Adrenal gland (tissue), 12 donors: ENCODE results near the gene DOCK9. TPM values are rescaled to one million over a fixed set of nuclear protein-coding genes. Genes with fewer than 3 reads are reported as not detected.

Experiments
- DNase-seq, 7 donors: peaks; one replicate each; pipeline ENCODE4 v3.0.0-alpha.2; 2019 to 2020
- H3K27ac ChIP-seq, 5 donors: fragments of 200-600 bp; sonication (generic) in 4 of 5; 1 replicate in 3 of 5; 2 replicates in 2 of 5; pipeline versions ENCODE4 v1.5.1 to v1.8.0; 2016 to 2020; ENCODE audit warnings: mild to moderate bottlenecking in 1 of 5
- H3K27me3 ChIP-seq: fragments of 200-600 bp; 2 replicates; pipeline ENCODE4 v1.8.0; 2021
- H3K36me3 ChIP-seq, 2 donors: fragments of 200-600 bp; replicated peaks in 1 of 2; 1 replicate in 1 of 2; 2 replicates in 1 of 2; pipeline versions ENCODE4 v1.5.1 to v1.8.0; 2018 to 2022
- H3K4me1 ChIP-seq, 2 donors: fragments of 200-600 bp; replicated peaks in 1 of 2; 1 replicate in 1 of 2; 2 replicates in 1 of 2; pipeline versions ENCODE4 v1.5.1 to v1.8.0; 2018 to 2021
- H3K4me3 ChIP-seq, 4 donors: fragments of 200-600 bp; sonication (generic) in 3 of 4; one replicate each; pipeline ENCODE4 v1.5.1; 2016 to 2018
- H3K9me3 ChIP-seq, 3 donors: fragments of 200-600 bp; sonication (generic) in 1 of 3; replicated peaks in 1 of 3; 1 replicate in 2 of 3; 2 replicates in 1 of 3; pipeline versions ENCODE4 v1.5.1 to v1.8.0; 2016 to 2021
- POLR2A ChIP-seq, 2 donors: fragments of 450-650 bp; IDR thresholded peaks; one replicate each; pipeline ENCODE4 v1.6.1; 2017; ENCODE audit warnings: antibody characterized with exemption in 2 of 2, mild to moderate bottlenecking in 2 of 2, moderate library complexity in 1 of 2
- WGBS, 4 donors: extraction: QIAGEN DNeasy Blood & Tissue Kit in 2 of 4; methylation state at CpG; one replicate each; pipeline versions ENCODE4 v1.1.5 to v1.1.7; 2013 to 2017; 5-methylcytosine and 5-hydroxymethylcytosine counted together
- intact Hi-C, 2 donors: fragments of 100-400 bp; cut with DNase I; formaldehyde crosslinking; loops; one replicate each; pipeline versions ENCODE4 v1.14.1 to v1.15.0; 2022 to 2023
- polyA plus RNA-seq, 3 donors: library from polyadenylated mRNA; stranded (reverse); fragments of 200-250 nt in 2 of 3; fragments of 350-450 nt in 1 of 3; fragmentation: Illumina TruSeq in 1 of 3; extraction: RNeasy Lipid Tissue Mini Kit (QIAGEN cat#74804) in 1 of 3; gene quantifications; one replicate each; pipeline ENCODE4 v1.2.3, GENCODE V29; 2013 to 2014
- total RNA-seq, 9 donors: library from RNA; depleted of rRNA in 4 of 9; stranded (reverse); fragments of >200 nt in 4 of 9; fragments of 120-200 nt in 1 of 9; fragmentation: NEBNext Ultra II Directional in 1 of 9; extraction: Animal tissue kit (Norgen Biotek cat#: 25700) in 1 of 9; gene quantifications; one replicate each; pipeline versions ENCODE4 v1.1.0 to v1.2.4, GENCODE V29; 2013 to 2023
- TF ChIP-seq, protein P1 (sequence below), 6 experiments: fragments of 450-650 bp in 4 of 6; fragments of 200-600 bp in 2 of 6; sonication (generic) in 1 of 6; IDR thresholded peaks; 1 replicate in 5 of 6; 2 replicates in 1 of 6; pipeline versions ENCODE4 v1.5.1 to v1.8.0; 2016 to 2021; ENCODE audit warnings: antibody characterized with exemption in 6 of 6, mild to moderate bottlenecking in 2 of 6, moderate library complexity in 1 of 6
- donor health status: healthy with polysubstance abuse.
- donor health status: Bipolar disorder and iron deficiency.
- donor health status: DM: yes; HTN: yes; CAD: no.
- donor health status: DM: no; HTN: no; CAD: no.
- donor health status: DM: no; HTN: no; CAD: no.
- donor health status: DM: yes; HTN: yes; CAD: no.

The DOCK9 gene
- total and polyA plus RNA-seq, 12 donors, result 16.2 to 83.4 (median 51.9) TPM

DNA sequence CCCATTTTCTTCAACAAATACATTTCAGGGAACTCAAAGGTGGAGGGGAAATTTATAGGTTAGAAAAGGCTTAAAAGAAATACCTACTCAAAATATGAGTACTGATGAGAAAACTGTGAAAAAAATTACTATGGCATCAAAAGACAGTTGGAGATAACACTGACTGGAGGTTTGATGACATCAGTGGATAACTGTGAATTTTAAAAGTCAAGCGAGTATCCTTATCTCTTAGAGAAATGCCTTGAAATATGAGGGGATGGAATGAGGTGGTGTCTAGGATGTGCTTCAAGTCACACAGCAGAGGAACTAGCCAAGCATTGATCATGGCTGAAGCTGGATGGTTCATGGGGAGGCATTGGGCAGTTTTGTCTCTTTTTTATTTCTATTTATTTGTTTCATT is 198.2 kb downstream of the DOCK9 start:
- H3K4me1 ChIP-seq, result no peaks in the 10 kb centered on the region
- no peak for TF ChIP-seq POLR2A (IDR thresholded peaks at IDR 0.05)
- TF ChIP-seq, protein P1, sequence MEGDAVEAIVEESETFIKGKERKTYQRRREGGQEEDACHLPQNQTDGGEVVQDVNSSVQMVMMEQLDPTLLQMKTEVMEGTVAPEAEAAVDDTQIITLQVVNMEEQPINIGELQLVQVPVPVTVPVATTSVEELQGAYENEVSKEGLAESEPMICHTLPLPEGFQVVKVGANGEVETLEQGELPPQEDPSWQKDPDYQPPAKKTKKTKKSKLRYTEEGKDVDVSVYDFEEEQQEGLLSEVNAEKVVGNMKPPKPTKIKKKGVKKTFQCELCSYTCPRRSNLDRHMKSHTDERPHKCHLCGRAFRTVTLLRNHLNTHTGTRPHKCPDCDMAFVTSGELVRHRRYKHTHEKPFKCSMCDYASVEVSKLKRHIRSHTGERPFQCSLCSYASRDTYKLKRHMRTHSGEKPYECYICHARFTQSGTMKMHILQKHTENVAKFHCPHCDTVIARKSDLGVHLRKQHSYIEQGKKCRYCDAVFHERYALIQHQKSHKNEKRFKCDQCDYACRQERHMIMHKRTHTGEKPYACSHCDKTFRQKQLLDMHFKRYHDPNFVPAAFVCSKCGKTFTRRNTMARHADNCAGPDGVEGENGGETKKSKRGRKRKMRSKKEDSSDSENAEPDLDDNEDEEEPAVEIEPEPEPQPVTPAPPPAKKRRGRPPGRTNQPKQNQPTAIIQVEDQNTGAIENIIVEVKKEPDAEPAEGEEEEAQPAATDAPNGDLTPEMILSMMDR (IDR thresholded peaks at IDR 0.05), result no peak
- no peaks in the 10 kb centered on the region for H3K36me3 ChIP-seq
- WGBS, 4 donors, result 50 to 65% (median 60%) methylated on average over 1 of the region's 1 CpG
- H3K27me3 ChIP-seq, result no peaks in the 10 kb centered on the region
- no peak overlapping the region for H3K27ac ChIP-seq
- H3K9me3 ChIP-seq, result no peaks in the 10 kb centered on the region
- intact Hi-C loops, result no loop called here
- H3K4me3 ChIP-seq, result no peak overlapping the region
- no peak for DNase-seq

DNA sequence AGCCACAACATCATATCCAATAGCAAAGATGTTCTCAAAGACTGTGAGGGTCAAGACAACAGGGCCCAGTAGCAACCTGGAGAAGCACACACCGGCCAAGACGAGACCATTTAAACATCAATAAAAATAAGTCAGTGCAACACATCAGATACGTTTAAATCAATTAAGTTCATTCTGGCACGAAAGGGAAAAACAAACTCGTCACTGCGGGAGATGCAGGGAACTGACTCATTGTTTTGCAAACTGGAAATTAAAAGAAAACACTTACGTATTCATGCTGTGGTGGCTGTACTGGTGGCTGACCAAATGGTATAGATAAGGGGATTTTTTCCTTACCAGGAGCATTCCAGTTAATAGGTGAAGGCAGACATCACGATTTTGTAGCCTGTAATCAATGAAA is 199.1 kb downstream of the DOCK9 start:
- WGBS, 4 donors, result 70 to 75% (median 71%) methylated on average over 8 of the region's 8 CpGs
- no peak overlapping the region for H3K27ac ChIP-seq
- no peaks in the 10 kb centered on the region for H3K27me3 ChIP-seq
- no peak for TF ChIP-seq POLR2A (IDR thresholded peaks at IDR 0.05)
- TF ChIP-seq, protein P1 (IDR thresholded peaks at IDR 0.05), result no peak
- intact Hi-C loops, result no loop called here
- DNase-seq, result no peak
- no peaks in the 10 kb centered on the region for H3K9me3 ChIP-seq
- H3K4me3 ChIP-seq, result no peak overlapping the region
- no peaks in the 10 kb centered on the region for H3K36me3 ChIP-seq
- H3K4me1 ChIP-seq, result no peaks in the 10 kb centered on the region

DNA sequence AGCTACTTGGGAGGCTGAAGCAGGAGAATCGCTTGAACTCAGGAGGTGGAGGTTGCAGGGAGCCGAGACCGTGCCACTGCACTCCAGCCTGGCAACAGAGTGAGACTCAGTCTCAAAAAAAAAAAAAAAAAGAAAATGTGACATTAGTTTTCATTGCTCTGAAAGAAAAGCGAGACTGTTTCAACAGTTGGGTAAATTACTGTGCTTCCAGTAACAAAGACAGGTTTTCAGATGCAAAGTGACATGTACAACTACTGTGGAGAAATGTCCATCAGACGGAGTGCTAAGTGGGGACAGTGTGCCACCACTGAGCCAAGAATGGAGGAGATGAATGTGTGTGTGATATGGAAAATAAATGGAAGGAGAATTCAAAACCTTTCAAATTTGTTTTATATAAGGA is 201.2 kb downstream of the DOCK9 start:
- Histone ChIP-seq H3K9me3 (no peaks in the 10 kb centered on the region), H3K36me3 (no peaks in the 10 kb centered on the region), H3K4me1 (no peaks in the 10 kb centered on the region), H3K4me3 (no peak overlapping the region), H3K27ac (no peak overlapping the region), H3K27me3 (no peaks in the 10 kb centered on the region)
- intact Hi-C loops, result no loop called here
- no peak for TF ChIP-seq POLR2A (IDR thresholded peaks at IDR 0.05)
- TF ChIP-seq, protein P1 (IDR thresholded peaks at IDR 0.05), result no peak
- 65 to 85% (median 83%) methylated on average over 5 of the region's 5 CpGs for WGBS, 4 donors
- DNase-seq, result no peak

DNA sequence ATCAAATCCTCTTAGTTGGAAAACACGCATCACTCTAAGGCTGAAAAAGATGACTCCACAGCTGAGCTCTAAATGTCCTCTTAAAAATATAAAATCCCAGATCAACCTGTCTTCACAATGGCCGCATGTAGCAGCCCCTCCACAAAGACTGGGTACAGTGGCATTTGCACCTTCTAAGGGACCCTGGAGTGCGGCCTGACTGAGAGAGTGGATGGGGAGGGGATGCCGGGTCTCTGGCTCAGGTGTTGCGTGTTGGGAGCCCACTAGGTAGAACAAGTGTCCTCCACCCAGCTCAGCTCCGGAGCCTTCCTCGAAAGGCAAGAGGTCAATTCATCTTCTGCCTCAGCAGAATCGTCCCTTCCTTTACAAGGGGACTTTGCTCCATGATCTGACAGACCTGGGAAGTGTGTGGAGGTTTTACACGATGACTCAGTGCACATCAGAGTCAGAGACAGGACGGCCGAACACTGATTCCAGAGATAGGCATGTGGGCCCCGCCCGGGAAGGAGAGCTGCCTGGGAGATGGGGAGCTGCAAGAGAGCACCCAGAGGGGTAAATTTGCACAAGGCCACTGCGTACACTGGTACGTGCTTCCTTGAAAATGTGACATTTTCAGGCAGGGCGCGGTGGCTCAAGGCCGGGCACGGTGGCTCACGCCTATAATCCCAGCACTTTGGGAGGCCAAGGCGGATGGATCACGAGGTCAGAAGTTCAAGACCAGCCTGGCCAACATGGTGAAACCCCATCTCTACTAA is 201.8 kb downstream of the DOCK9 start:
- Histone ChIP-seq H3K4me3 (no peak overlapping the region), H3K27me3 (no peaks in the 10 kb centered on the region), H3K27ac (no peak overlapping the region), H3K9me3 (no peaks in the 10 kb centered on the region), H3K36me3 (no peaks in the 10 kb centered on the region), H3K4me1 (no peaks in the 10 kb centered on the region)
- WGBS, 4 donors, result 71 to 86% (median 84%) methylated on average over 19 to 22 of the region's 22 CpGs
- DNase-seq, result no peak
- intact Hi-C loops, result no loop called here
- no peak for TF ChIP-seq POLR2A (IDR thresholded peaks at IDR 0.05)
- TF ChIP-seq, protein P1 (IDR thresholded peaks at IDR 0.05), result no peak
